ENCODE data around the gene TBCA. TPM values are rescaled to one million over a fixed set of nuclear protein-coding genes. Genes with fewer than 3 reads are reported as not detected.

Gene TBCA
- total RNA-seq, 3 donors from 2014 or later, result 79.7 to 136 (median 111) TPM

DNA sequence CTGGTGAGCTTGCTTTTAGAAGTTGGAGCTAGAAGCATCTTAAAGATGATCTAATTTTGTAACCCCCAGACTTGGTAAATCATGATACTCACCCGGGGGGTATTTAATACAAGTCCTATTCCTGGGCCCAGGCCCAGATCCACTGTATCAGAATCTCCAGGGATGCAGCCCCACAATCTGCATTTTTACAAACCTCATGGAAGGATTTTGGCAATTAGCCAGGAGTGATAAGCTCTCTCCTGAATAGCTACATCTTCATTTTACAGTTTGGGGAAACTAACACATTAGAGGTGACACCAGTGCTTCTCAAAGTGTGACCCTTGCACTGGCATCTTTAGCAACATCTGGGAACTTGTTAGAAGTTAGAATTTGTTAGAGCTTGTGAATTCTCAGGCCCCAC, 106.5 kb downstream of the TBCA start:
- H3K4me1 ChIP-seq (ENCODE audit: low read depth), result no peaks in the 10 kb centered on the region
- TF ChIP-seq, protein P1, sequence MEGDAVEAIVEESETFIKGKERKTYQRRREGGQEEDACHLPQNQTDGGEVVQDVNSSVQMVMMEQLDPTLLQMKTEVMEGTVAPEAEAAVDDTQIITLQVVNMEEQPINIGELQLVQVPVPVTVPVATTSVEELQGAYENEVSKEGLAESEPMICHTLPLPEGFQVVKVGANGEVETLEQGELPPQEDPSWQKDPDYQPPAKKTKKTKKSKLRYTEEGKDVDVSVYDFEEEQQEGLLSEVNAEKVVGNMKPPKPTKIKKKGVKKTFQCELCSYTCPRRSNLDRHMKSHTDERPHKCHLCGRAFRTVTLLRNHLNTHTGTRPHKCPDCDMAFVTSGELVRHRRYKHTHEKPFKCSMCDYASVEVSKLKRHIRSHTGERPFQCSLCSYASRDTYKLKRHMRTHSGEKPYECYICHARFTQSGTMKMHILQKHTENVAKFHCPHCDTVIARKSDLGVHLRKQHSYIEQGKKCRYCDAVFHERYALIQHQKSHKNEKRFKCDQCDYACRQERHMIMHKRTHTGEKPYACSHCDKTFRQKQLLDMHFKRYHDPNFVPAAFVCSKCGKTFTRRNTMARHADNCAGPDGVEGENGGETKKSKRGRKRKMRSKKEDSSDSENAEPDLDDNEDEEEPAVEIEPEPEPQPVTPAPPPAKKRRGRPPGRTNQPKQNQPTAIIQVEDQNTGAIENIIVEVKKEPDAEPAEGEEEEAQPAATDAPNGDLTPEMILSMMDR (IDR thresholded peaks at IDR 0.05), result no peak
- intact Hi-C loops (cut with DNase I, micrococcal nuclease), result no loop called here
- DNase-seq (no peak), ATAC-seq (no peak)
- H3K9me3 ChIP-seq, result no peaks in the 10 kb centered on the region
- H3K36me3 ChIP-seq (ENCODE audit: low read depth), result no peaks in the 10 kb centered on the region
- no peak overlapping the region for H3K4me3 ChIP-seq

- TF ChIP-seq, protein P1 (IDR thresholded peaks at IDR 0.05), result no peak
- ATAC-seq (no peak), DNase-seq (no peak)
- Histone ChIP-seq H3K4me3 (no peak overlapping the region), H3K9me3 (no peaks in the 10 kb centered on the region), H3K4me1 (ENCODE audit: low read depth) (no peaks in the 10 kb centered on the region), H3K36me3 (ENCODE audit: low read depth) (no peaks in the 10 kb centered on the region)
- intact Hi-C loops (cut with DNase I, micrococcal nuclease), result no loop called here
These were observed 112.9 kb downstream of the TBCA start for GRCh38 chr5:77663090-77663863.

GRCh38 chr5:77662635-77663034, 113.5 kb downstream of the TBCA start:
- Histone ChIP-seq H3K4me1 (ENCODE audit: low read depth) (no peaks in the 10 kb centered on the region), H3K36me3 (ENCODE audit: low read depth) (no peaks in the 10 kb centered on the region), H3K4me3 (no peak overlapping the region), H3K9me3 (no peaks in the 10 kb centered on the region)
- TF ChIP-seq, protein P1 (IDR thresholded peaks at IDR 0.05), result no peak
- ATAC-seq (no peak), DNase-seq (no peak)
- intact Hi-C loops (cut with DNase I, micrococcal nuclease), result no loop called here

DNA sequence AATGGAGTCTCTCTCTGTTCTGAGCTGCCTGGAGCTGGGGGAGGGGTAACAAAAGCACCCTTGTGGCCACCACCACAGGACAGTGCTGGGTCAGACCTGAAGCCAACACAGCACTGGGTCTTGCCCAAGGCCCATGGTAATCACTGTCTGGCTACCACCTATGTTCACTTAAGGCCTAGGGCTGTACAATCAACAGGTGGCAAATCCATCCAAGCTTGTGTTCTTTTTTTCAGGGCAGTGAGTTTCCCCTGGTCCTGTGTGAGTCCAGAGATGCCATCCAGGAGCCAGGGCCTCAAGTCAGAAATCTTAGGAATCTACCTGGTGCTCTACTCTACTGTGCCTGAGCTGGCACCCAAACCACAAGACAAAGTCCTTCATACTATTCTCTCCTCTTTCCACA, 117.5 kb downstream of the TBCA start:
- Histone ChIP-seq H3K9me3 (no peaks in the 10 kb centered on the region), H3K4me1 (ENCODE audit: low read depth) (no peaks in the 10 kb centered on the region), H3K36me3 (ENCODE audit: low read depth) (no peaks in the 10 kb centered on the region), H3K4me3 (no peak overlapping the region)
- TF ChIP-seq, protein P1 (IDR thresholded peaks at IDR 0.05), result no peak
- intact Hi-C loops (cut with DNase I, micrococcal nuclease), result no loop called here
- DNase-seq (no peak), ATAC-seq (no peak)

DNA sequence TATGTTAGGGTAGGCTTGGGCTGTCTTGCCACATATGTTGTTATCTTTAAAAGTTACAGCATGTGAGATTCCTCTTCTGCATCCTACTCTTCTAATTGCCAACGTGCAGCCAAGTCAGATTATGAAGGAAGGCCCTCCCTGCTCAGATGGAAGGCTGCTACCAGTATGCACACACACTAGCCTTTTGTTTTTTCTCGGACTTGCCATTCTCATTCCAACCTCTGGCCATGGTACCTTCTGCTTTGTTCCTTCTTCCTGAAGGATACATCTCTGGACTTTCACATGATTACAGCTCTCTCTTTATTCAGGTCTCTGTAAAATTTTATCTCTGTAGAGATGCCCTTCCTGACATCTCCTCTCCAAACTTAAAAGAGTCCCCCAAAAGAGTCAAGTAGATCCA, 124.8 kb downstream of the TBCA start:
- Histone ChIP-seq H3K4me1 (ENCODE audit: low read depth) (no peaks in the 10 kb centered on the region), H3K4me3 (no peak overlapping the region), H3K9me3 (no peaks in the 10 kb centered on the region), H3K36me3 (ENCODE audit: low read depth) (no peaks in the 10 kb centered on the region)
- intact Hi-C loops (cut with DNase I, micrococcal nuclease), result no loop called here
- TF ChIP-seq, protein P1 (IDR thresholded peaks at IDR 0.05), result no peak
- DNase-seq, result no peak
- ATAC-seq, result no peak

Measured in mucosa of descending colon (tissue), 3 donors.